GM12878 (cell line): ENCODE data around the gene NMUR1. TPM values are rescaled to one million over a fixed set of nuclear protein-coding genes. Genes with fewer than 3 reads are reported as not detected.
"Not testable (repeated sequence)": the region's sequence is repeated elsewhere in the genome, so short reads cannot be mapped to it uniquely, and the experiment has no call there.

Experiments used
- ATAC-seq: fragments of 200-7000 bp; cut with Tn5 transposase; 3 replicates; pipeline ENCODE4 v1.9.1; 2020; ENCODE audit warnings: mild to moderate bottlenecking, moderate library complexity
- BruUV-seq: library from RNA; stranded (reverse); fragments of 400-500 nt; replicated peaks from 2 replicates; lab custom pipeline; 2021; lab: Mats Ljungman, UMichigan
- CTCF ChIA-PET: fragments of 300-600 bp; sonication (Branson Sonifier 250); formaldehyde crosslinking; extraction: SDS; loops from one replicate; lab custom pipeline; 2021; ENCODE audit warnings: inconsistent platforms; lab: Yijun Ruan, JAX
- POLR2A ChIA-PET: fragments of 350-600 bp; formaldehyde crosslinking; extraction: SDS; loops from one replicate; lab custom pipeline; 2021; ENCODE audit warnings: inconsistent platforms; lab: Charles Lee
- RAD21 ChIA-PET: fragments of 300-600 bp; sonication (Branson Sonifier 250); formaldehyde crosslinking; loops from one replicate; lab custom pipeline; 2023; ENCODE audit warnings: antibody characterized with exemption; ENCODE audit not compliant: unreplicated experiment; lab: Charles Lee
- SMC1A ChIA-PET: fragments of 300-600 bp; sonication (Branson Sonifier 250); formaldehyde crosslinking; loops from one replicate; lab custom pipeline; 2023; ENCODE audit not compliant: unreplicated experiment, uncharacterized antibody; lab: Charles Lee
- DNase-seq: peaks from one replicate; pipeline ENCODE4 v3.0.0-alpha.2; 2011; ENCODE audit warnings: low read depth, low spot score
- FAIRE-seq: peaks from 3 replicates; lab custom pipeline; 2011; peaks lifted over from hg19 to GRCh38; lab: Jason Lieb, UNC
- H2AFZ ChIP-seq: 2 replicates; pipeline ENCODE4 v1.6.0; 2011; ENCODE audit warnings: low read depth, low read length, control low read depth; ENCODE audit not compliant: control insufficient read depth
- H3K27ac ChIP-seq: 2 replicates; pipeline ENCODE4 v1.5.1; 2011; ENCODE audit warnings: control low read depth; ENCODE audit not compliant: control insufficient read depth, insufficient read depth
- H3K27me3 ChIP-seq, 2 experiments: replicated peaks in 1 of 2; 2 replicates each; pipeline versions ENCODE4 v1.6.0 to v1.6.1; 2011; ENCODE audit warnings: low read length in 1 of 2; ENCODE audit not compliant: control insufficient read depth in 2 of 2, insufficient read depth in 2 of 2
- H3K36me3 ChIP-seq, 2 experiments: 2 replicates each; pipeline ENCODE4 v1.5.1; 2011; ENCODE audit warnings: low read length in 1 of 2; ENCODE audit not compliant: control insufficient read depth in 2 of 2, insufficient read depth in 2 of 2
- H3K4me1 ChIP-seq: 2 replicates; pipeline ENCODE4 v1.6.1; 2011; ENCODE audit warnings: mild to moderate bottlenecking, low read length, moderate library complexity, mixed read lengths; ENCODE audit not compliant: control insufficient read depth, insufficient read depth
- H3K4me2 ChIP-seq: 2 replicates; pipeline ENCODE4 v1.6.0; 2011; ENCODE audit warnings: control low read depth; ENCODE audit not compliant: control insufficient read depth, insufficient read depth
- H3K4me3 ChIP-seq: fragments of 200-600 bp; sonication (generic); 2 replicates; pipeline ENCODE4 v1.5.1; 2016
- H3K79me2 ChIP-seq: 2 replicates; pipeline ENCODE4 v1.6.0; 2011; ENCODE audit warnings: low read length; ENCODE audit not compliant: control insufficient read depth, insufficient read depth
- H3K9ac ChIP-seq: 2 replicates; pipeline ENCODE4 v1.8.0; 2011; ENCODE audit warnings: low read length, control low read depth, mixed read lengths; ENCODE audit not compliant: control insufficient read depth, insufficient read depth
- H3K9me3 ChIP-seq: replicated peaks from 3 replicates; pipeline ENCODE4 v1.5.1; 2011; ENCODE audit warnings: mild to moderate bottlenecking, low read length; ENCODE audit not compliant: control insufficient read depth, insufficient read depth
- H4K20me1 ChIP-seq: 2 replicates; pipeline ENCODE4 v1.6.0; 2011; ENCODE audit not compliant: control insufficient read depth, insufficient read depth
- IKZF1 ChIP-seq: fragments of 450-650 bp; conservative IDR thresholded peaks from 2 replicates; pipeline ENCODE4 v1.6.1; 2017; ENCODE audit warnings: antibody characterized with exemption, mild to moderate bottlenecking
- MEF2B ChIP-seq: fragments of 450-650 bp; IDR thresholded peaks from 2 replicates; pipeline ENCODE4 v1.6.1; 2018; ENCODE audit warnings: mild to moderate bottlenecking, moderate library complexity; ENCODE audit not compliant: partially characterized antibody, poor library complexity, severe bottlenecking
- MYB ChIP-seq: fragments of 150-350 bp; IDR thresholded peaks from 2 replicates; pipeline ENCODE4 v1.6.1; 2014; ENCODE audit warnings: mild to moderate bottlenecking, low read depth, low read length, borderline replicate concordance
- NR2C1 ChIP-seq: fragments of 450-650 bp; IDR thresholded peaks from 2 replicates; pipeline ENCODE4 v1.6.1; 2017; ENCODE audit warnings: antibody characterized with exemption, mild to moderate bottlenecking, moderate library complexity
- POLR2A ChIP-seq: IDR thresholded peaks from 2 replicates; pipeline ENCODE4 v1.6.1; 2011; ENCODE audit warnings: low read depth, mild to moderate bottlenecking, low read length
- RUNX3 ChIP-seq: IDR thresholded peaks from 2 replicates; pipeline ENCODE4 v1.6.1; 2012; ENCODE audit warnings: low read length, inconsistent platforms
- TBL1XR1 ChIP-seq: IDR thresholded peaks from 2 replicates; pipeline ENCODE4 v1.6.1; 2012; ENCODE audit warnings: low read depth, low read length, improper control_type of control experiment
- TCF3 ChIP-seq: IDR thresholded peaks from 2 replicates; pipeline ENCODE4 v1.6.1; 2012; ENCODE audit warnings: low read depth, mild to moderate bottlenecking, low read length, borderline replicate concordance; ENCODE audit not compliant: insufficient read depth
- WGBS: methylation state at CpG from one replicate; pipeline ENCODE4 v1.1.6; 2016; ENCODE audit warnings: low lambda C conversion rate; ENCODE audit not compliant: insufficient replicate concordance, insufficient coverage; ENCODE audit errors: missing lambda C conversion rate; 5-methylcytosine and 5-hydroxymethylcytosine counted together
- in situ Hi-C: fragments of 300-500 bp; cut with MboI; formaldehyde crosslinking; loops from 9 replicates; pipeline ENCODE4 v1.14.3; 2018; ENCODE audit warnings: mixed read lengths
- intact Hi-C: fragments of 100-400 bp; cut with micrococcal nuclease; formaldehyde crosslinking; loops from one replicate; pipeline ENCODE4 v1.14.2; 2022; ENCODE audit not compliant: unreplicated experiment
- polyA plus RNA-seq, 11 experiments: library from polyadenylated mRNA; depleted of rRNA in 4 of 11; unstranded in 6 of 11; stranded (reverse) in 5 of 11; fragments of >200 nt; fragmentation: Nextera tagmentation in 4 of 11; fragmentation: Illumina TruSeq in 1 of 11; extraction: Ambion mirVana in 4 of 11; extraction: Trizol in 1 of 11; gene quantifications; 1 replicate in 1 of 11; 2 replicates in 10 of 11; pipeline versions ENCODE4 v1.2.1 to v1.2.3, GENCODE V29; 2011 to 2016; ENCODE audit warnings: inconsistent platforms in 2 of 11, missing spikeins in 2 of 11, low read depth in 1 of 11
- total RNA-seq, 4 experiments: library from RNA; depleted of rRNA in 3 of 4; stranded (reverse); fragments of >200 nt in 3 of 4; fragmentation: Illumina TruSeq in 1 of 4; extraction: Trizol in 1 of 4; gene quantifications; 2 replicates each; pipeline versions ENCODE4 v1.2.1 to v1.2.3, GENCODE V29; 2013 to 2021

NMUR1 gene
- total and polyA plus RNA-seq, 10 of the 15 experiments (the other 5 are each of a cell fraction or from before 2014, with no cell fraction given), result under 0.01 to 0.08 (median 0.02) TPM; not detected in 5

DNA sequence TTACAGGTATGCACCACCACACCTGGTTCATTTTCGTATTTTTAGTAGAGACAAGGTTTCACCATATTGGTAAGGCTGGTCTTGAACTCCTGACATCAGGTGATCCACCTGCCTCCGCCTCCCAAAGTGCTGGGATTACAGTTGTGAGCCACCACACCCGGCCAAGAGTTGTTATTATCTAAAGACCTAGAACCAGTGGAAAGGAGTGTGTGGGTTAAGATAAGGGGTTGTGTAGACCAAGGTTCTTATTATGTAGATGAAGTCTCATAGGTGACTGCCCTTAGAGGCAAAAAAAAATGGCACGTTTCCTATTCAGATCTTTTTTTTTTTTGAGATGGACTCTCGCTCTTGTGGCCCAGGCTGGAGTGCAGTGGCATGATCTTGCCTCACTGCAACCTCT lies 40.7 kb upstream of the NMUR1 start:
- FAIRE-seq, H4K20me1 ChIP-seq, in situ Hi-C loops, intact Hi-C loops, H3K27me3 ChIP-seq, SMC1A ChIA-PET, H3K36me3 ChIP-seq, ATAC-seq, RAD21 ChIA-PET, H3K79me2 ChIP-seq, H3K9me3 ChIP-seq, H3K4me3 ChIP-seq, BruUV-seq, DNase-seq, H3K4me1 ChIP-seq, H3K27ac ChIP-seq, H2AFZ ChIP-seq, H3K9ac ChIP-seq, H3K4me2 ChIP-seq: not testable (repeated sequence)
- 38% methylated on average over 5 of the region's 5 CpGs for WGBS
- POLR2A ChIA-PET, result interaction anchor here (0.7 kb wide), 1 partner anchor 449 kb away, joined by 5 read pairs; no protein-coding TSS in a partner anchor
- CTCF ChIA-PET, result interaction anchor here (0.6 to 3.0 kb wide), 4 partner anchors 10 to 650 kb away, joined by 3 to 15 read pairs (median 9); no protein-coding TSS in a partner anchor

- no peaks in the 10 kb centered on the region; the same call in 1 of the 2 replicates for H3K4me1 ChIP-seq
- H3K9ac ChIP-seq, result no peak overlapping the region
- ChIA-PET POLR2A (interaction anchor here (1.3 kb wide), 1 partner anchor 32 kb away, joined by 3 read pairs; no protein-coding TSS in a partner anchor), SMC1A (interaction anchor here (0.6 to 1.0 kb wide), 2 partner anchors 19 to 422 kb away, joined by 3 read pairs; no protein-coding TSS in a partner anchor), CTCF (interaction anchor here (0.9 to 9.5 kb wide), 5 partner anchors 31 to 162 kb away, joined by 3 to 218 read pairs (median 4); no protein-coding TSS in a partner anchor), RAD21 (interaction anchor here (0.5 to 10.1 kb wide), 4 partner anchors 10 to 1665 kb away, joined by 3 to 118 read pairs (median 4); no protein-coding TSS in a partner anchor)
- H2AFZ ChIP-seq, result no peak overlapping the region
- H3K4me2 ChIP-seq, result no peak overlapping the region
- H3K4me3 ChIP-seq, result no peak overlapping the region
- H3K9me3 ChIP-seq, result no peaks in the 10 kb centered on the region
- in situ Hi-C loops (no loop called here), intact Hi-C loops (no loop called here)
- ATAC-seq (peak; percentile 42), FAIRE-seq (no peak), DNase-seq (no peak)
- TF ChIP-seq TCF3, result no peak
- no peak for TF ChIP-seq TBL1XR1
- 0 out of 2 replicates have a peak, but pooled peaks have one; percentile 18 for TF ChIP-seq IKZF1
- no peak for TF ChIP-seq POLR2A
- no peak for TF ChIP-seq MEF2B
- TF ChIP-seq NR2C1, result no peak
- peak; percentile 68 for TF ChIP-seq RUNX3
- no peak for TF ChIP-seq MYB
- BruUV-seq, result no TSS peak
- no peaks in the 10 kb centered on the region for H3K36me3 ChIP-seq
- H4K20me1 ChIP-seq, result no peaks in the 10 kb centered on the region
- no peaks in the 10 kb centered on the region for H3K79me2 ChIP-seq
- no peaks in the 10 kb centered on the region for H3K27me3 ChIP-seq
- WGBS, result 44% methylated on average over 7 of the region's 7 CpGs
- H3K27ac ChIP-seq, result no peak overlapping the region
Observed at GRCh38 chr2:231568785-231569435, 38.7 kb upstream of the NMUR1 start.
